Activated CD8-positive, alpha-beta memory T cell treated with anti-CD3 and anti-CD28 coated beads for 48 hours (primary cell): ENCODE measurements around the gene KRTAP10-5.
"Not testable (repeated sequence)": the region's sequence is repeated elsewhere in the genome, so short reads cannot be mapped to it uniquely, and the experiment has no call there.

Experiments used
- DNase-seq, 3 experiments: peaks; one replicate each; pipeline ENCODE4 v3.0.0-alpha.2; 2020; ENCODE audit warnings: low read depth in 2 of 3, low spot score in 2 of 3

KRTAP10-5 gene

GRCh38 chr21:44550285-44550684, 30.1 kb downstream of the KRTAP10-5 start:
- DNase-seq, result not testable (repeated sequence)

GRCh38 chr21:44549525-44550211, 30.7 kb downstream of the KRTAP10-5 start:
- no peak for DNase-seq

- no peak for DNase-seq
These were observed 31.5 kb downstream of the KRTAP10-5 start for GRCh38 chr21:44548922-44549321.

GRCh38 chr21:44548381-44548780, 32.0 kb downstream of the KRTAP10-5 start:
- DNase-seq, result no peak

- DNase-seq, result no peak
These were observed 32.6 kb downstream of the KRTAP10-5 start for GRCh38 chr21:44547656-44548331.

- no peak for DNase-seq
These were observed 35.8 kb downstream of the KRTAP10-5 start for GRCh38 chr21:44544566-44544965.

GRCh38 chr21:44542716-44543115, 37.7 kb downstream of the KRTAP10-5 start:
- DNase-seq, result no peak

GRCh38 chr21:44540741-44541288, 39.6 kb downstream of the KRTAP10-5 start:
- DNase-seq, result no peak

- no peak for DNase-seq
These were observed 40.3 kb downstream of the KRTAP10-5 start, which contains the start of gene KRTAP10-1 for GRCh38 chr21:44539991-44540666. Gene KRTAP10-1, minus strand, starts transcription at chr21:44540195. Its CDS starts 45 bp downstream, at chr21:44540150.

- DNase-seq, result no peak
These were observed 41.4 kb downstream of the KRTAP10-5 start for GRCh38 chr21:44539046-44539445.

GRCh38 chr21:44537930-44538911, 42.2 kb downstream of the KRTAP10-5 start:
- no peak for DNase-seq

GRCh38 chr21:44535963-44536362, 44.4 kb downstream of the KRTAP10-5 start:
- no peak for DNase-seq

- DNase-seq, result no peak
These were observed 45.7 kb downstream of the KRTAP10-5 start for GRCh38 chr21:44534688-44535087.

GRCh38 chr21:44533891-44534627, 46.3 kb downstream of the KRTAP10-5 start:
- DNase-seq, result no peak

GRCh38 chr21:44533121-44533890, 47.1 kb downstream of the KRTAP10-5 start:
- DNase-seq, result no peak

- no peak for DNase-seq
These were observed 47.7 kb downstream of the KRTAP10-5 start for GRCh38 chr21:44532712-44533111.

GRCh38 chr21:44531606-44532564, 48.5 kb downstream of the KRTAP10-5 start:
- no peak for DNase-seq
